IMR-90 (cell line): ENCODE measurements around the gene CTCFL. TPM values are rescaled to one million over a fixed set of nuclear protein-coding genes. Genes with fewer than 3 reads are reported as not detected.

Source experiments
- ATAC-seq: fragments of 200-7000 bp; cut with Tn5 transposase; 2 replicates; pipeline ENCODE4 v1.9.1; 2020; ENCODE audit warnings: low read depth, mild to moderate bottlenecking, moderate library complexity
- BruUV-seq: library from RNA; stranded (reverse); fragments of 400-500 nt; replicated peaks from 2 replicates; lab custom pipeline; 2021; lab: Mats Ljungman, UMichigan
- CTCF ChIA-PET: fragments of 300-600 bp; formaldehyde crosslinking; extraction: SDS; loops from one replicate; lab custom pipeline; 2021; ENCODE audit warnings: antibody characterized with exemption; lab: Yijun Ruan, JAX
- POLR2A ChIA-PET: fragments of 300-600 bp; sonication (Branson Sonifier 250); formaldehyde crosslinking; loops from one replicate; lab custom pipeline; 2022; ENCODE audit warnings: antibody characterized with exemption; ENCODE audit not compliant: unreplicated experiment; lab: Charles Lee
- DNase-seq: peaks from one replicate; pipeline ENCODE4 v3.0.0; 2013
- H2AFZ ChIP-seq: replicated peaks from 2 replicates; pipeline ENCODE3; 2013; ENCODE audit warnings: low read length, mild to moderate bottlenecking; ENCODE audit not compliant: poor library complexity
- H2AK5ac ChIP-seq: 2 replicates; pipeline ENCODE4 v1.6.1; 2013; ENCODE audit warnings: low read depth, low read length, inconsistent platforms
- H2AK9ac ChIP-seq: replicated peaks from 2 replicates; pipeline ENCODE3; 2013; ENCODE audit warnings: mild to moderate bottlenecking, low read depth, low read length, moderate library complexity; ENCODE audit not compliant: poor library complexity
- H2BK120ac ChIP-seq: 2 replicates; pipeline ENCODE4 v1.6.1; 2013; ENCODE audit warnings: low read depth, low read length, inconsistent platforms
- H2BK15ac ChIP-seq: 3 replicates; pipeline ENCODE4 v1.6.1; 2013; ENCODE audit warnings: low read depth, low read length, inconsistent platforms
- H2BK20ac ChIP-seq: 2 replicates; pipeline ENCODE4 v1.6.1; 2013; ENCODE audit warnings: low read depth, mild to moderate bottlenecking, inconsistent platforms, low read length, moderate library complexity
- H2BK5ac ChIP-seq: 2 replicates; pipeline ENCODE4 v1.6.1; 2013; ENCODE audit warnings: mild to moderate bottlenecking, low read depth, low read length, inconsistent platforms; ENCODE audit not compliant: poor library complexity, severe bottlenecking
- H3K14ac ChIP-seq: replicated peaks from 2 replicates; pipeline ENCODE4 v1.6.1; 2013; ENCODE audit warnings: low read depth, low read length, inconsistent platforms
- H3K18ac ChIP-seq: 2 replicates; pipeline ENCODE4 v1.6.1; 2013; ENCODE audit warnings: low read depth, low read length, control low read depth
- H3K23ac ChIP-seq: 2 replicates; pipeline ENCODE4 v1.6.1; 2013; ENCODE audit warnings: low read depth, low read length, inconsistent platforms
- H3K27ac ChIP-seq: 2 replicates; pipeline ENCODE4 v1.5.1; 2013; ENCODE audit warnings: mild to moderate bottlenecking, control low read depth, low read length; ENCODE audit not compliant: insufficient read depth
- H3K27me3 ChIP-seq: 2 replicates; pipeline ENCODE4 v1.6.1; 2013; ENCODE audit warnings: low read length; ENCODE audit not compliant: control insufficient read depth, insufficient read depth
- H3K36me3 ChIP-seq: 2 replicates; pipeline ENCODE4 v1.6.1; 2013; ENCODE audit warnings: low read length, mixed read lengths; ENCODE audit not compliant: control insufficient read depth, insufficient read depth
- H3K4ac ChIP-seq: 2 replicates; pipeline ENCODE4 v1.6.1; 2013; ENCODE audit warnings: low read depth, low read length, inconsistent platforms
- H3K4me1 ChIP-seq: 2 replicates; pipeline ENCODE4 v1.6.1; 2013; ENCODE audit warnings: low read length, mixed read lengths; ENCODE audit not compliant: control insufficient read depth, insufficient read depth
- H3K4me2 ChIP-seq: 2 replicates; pipeline ENCODE4 v1.6.1; 2013; ENCODE audit warnings: low read depth, mild to moderate bottlenecking, control low read depth, low read length, moderate library complexity
- H3K4me3 ChIP-seq: 2 replicates; pipeline ENCODE4 v1.5.1; 2013; ENCODE audit warnings: low read depth, mild to moderate bottlenecking, control low read depth, low read length, moderate library complexity; ENCODE audit not compliant: insufficient read depth
- H3K56ac ChIP-seq: 2 replicates; pipeline ENCODE4 v1.6.1; 2013; ENCODE audit warnings: low read length, inconsistent platforms; ENCODE audit not compliant: insufficient read depth; ENCODE audit errors: extremely low read depth
- H3K79me1 ChIP-seq, 2 experiments: 2 replicates each; pipeline ENCODE4 v1.6.1; 2013; ENCODE audit warnings: low read length in 2 of 2, inconsistent platforms in 1 of 2, low read depth in 1 of 2
- H3K9ac ChIP-seq: 2 replicates; pipeline ENCODE4 v1.6.1; 2013; ENCODE audit warnings: low read depth, low read length, control low read depth
- H3K9me1 ChIP-seq: 2 replicates; pipeline ENCODE4 v1.6.1; 2013; ENCODE audit warnings: low read length, inconsistent platforms; ENCODE audit not compliant: insufficient read depth
- H3K9me3 ChIP-seq: 2 replicates; pipeline ENCODE4 v1.6.1; 2013; ENCODE audit warnings: low read length; ENCODE audit not compliant: control insufficient read depth, insufficient read depth
- H4K20me1 ChIP-seq: 2 replicates; pipeline ENCODE4 v1.6.1; 2013; ENCODE audit warnings: low read length, inconsistent platforms; ENCODE audit not compliant: insufficient read depth
- H4K5ac ChIP-seq: 2 replicates; pipeline ENCODE4 v1.6.1; 2013; ENCODE audit warnings: mild to moderate bottlenecking, low read depth, low read length, control low read depth
- H4K8ac ChIP-seq, 2 experiments: 2 replicates each; pipeline ENCODE4 v1.6.1; 2013; ENCODE audit warnings: low read depth in 2 of 2, low read length in 2 of 2, control low read depth in 1 of 2, inconsistent platforms in 1 of 2
- H4K91ac ChIP-seq: 2 replicates; pipeline ENCODE4 v1.6.1; 2013; ENCODE audit warnings: low read depth, low read length, inconsistent platforms; ENCODE audit not compliant: insufficient read depth
- BHLHE40 ChIP-seq: fragments of 150-350 bp; IDR thresholded peaks from 2 replicates; pipeline ENCODE4 v1.6.1; 2016; ENCODE audit warnings: mild to moderate bottlenecking, low read depth, low read length
- CEBPB ChIP-seq: IDR thresholded peaks from 2 replicates; pipeline ENCODE4 v1.6.1; 2012; ENCODE audit warnings: low read depth, low read length, improper control_type of control experiment
- FOS ChIP-seq: fragments of 150-350 bp; IDR thresholded peaks from 2 replicates; pipeline ENCODE4 v1.6.1; 2016; ENCODE audit warnings: low read depth, low read length
- MAFK ChIP-seq: IDR thresholded peaks from 2 replicates; pipeline ENCODE4 v1.6.1; 2012; ENCODE audit warnings: low read depth, low read length, improper control_type of control experiment
- MXI1 ChIP-seq: IDR thresholded peaks from 2 replicates; pipeline ENCODE4 v1.6.1; 2012; ENCODE audit warnings: low read depth, mild to moderate bottlenecking, low read length, moderate library complexity, borderline replicate concordance
- NFE2L2 ChIP-seq: fragments of 150-350 bp; IDR thresholded peaks from 2 replicates; pipeline ENCODE4 v1.6.1; 2016; ENCODE audit warnings: low read depth, mild to moderate bottlenecking, low read length
- POLR2A ChIP-seq: IDR thresholded peaks from 2 replicates; pipeline ENCODE4 v1.6.1; 2012; ENCODE audit warnings: mild to moderate bottlenecking, low read depth, low read length
- RAD21 ChIP-seq: IDR thresholded peaks from 2 replicates; pipeline ENCODE4 v1.6.1; 2012; ENCODE audit warnings: low read length, improper control_type of control experiment
- RCOR1 ChIP-seq: IDR thresholded peaks from 2 replicates; pipeline ENCODE4 v1.6.1; 2012; ENCODE audit warnings: mild to moderate bottlenecking, low read length, improper control_type of control experiment; ENCODE audit not compliant: insufficient replicate concordance
- RFX5 ChIP-seq: IDR thresholded peaks from 2 replicates; pipeline ENCODE4 v1.8.0; 2012; ENCODE audit warnings: low read depth, mild to moderate bottlenecking, low read length, moderate library complexity
- SMC3 ChIP-seq: fragments of 150-350 bp; IDR thresholded peaks from 2 replicates; pipeline ENCODE4 v1.6.1; 2016; ENCODE audit warnings: low read depth, mild to moderate bottlenecking, antibody characterized with exemption, low read length, moderate library complexity
- WGBS, 2 experiments: methylation state at CpG; one replicate each; pipeline versions ENCODE4 v1.1.5 to v1.1.7; 2013; ENCODE audit warnings: missing lambda C conversion rate in 2 of 2; ENCODE audit not compliant: insufficient read length in 1 of 2; ENCODE audit errors: extremely low coverage in 2 of 2; 5-methylcytosine and 5-hydroxymethylcytosine counted together
- dilution Hi-C: fragments of 300-500 bp; cut with HindIII; formaldehyde crosslinking; loops from one replicate; pipeline ENCODE4 v1.14.3; 2018; ENCODE audit warnings: low sequenced_read_pairs; ENCODE audit not compliant: unreplicated experiment
- in situ Hi-C: fragments of 300-500 bp; cut with MboI; formaldehyde crosslinking; loops from 3 replicates; pipeline ENCODE4 v1.14.3; 2019; ENCODE audit warnings: low sequenced_read_pairs, inconsistent platforms, mixed read lengths
- intact Hi-C: fragments of 100-400 bp; cut with micrococcal nuclease; formaldehyde crosslinking; loops from 2 replicates; pipeline ENCODE4 v1.10.0; 2022
- polyA plus RNA-seq, 3 experiments: library from polyadenylated mRNA; depleted of rRNA; stranded (reverse); fragments of >200 nt; gene quantifications; 2 replicates each; pipeline ENCODE4 v1.2.3, GENCODE V29; 2012; ENCODE audit warnings: low replicate concordance in 1 of 3
- total RNA-seq: library from RNA; depleted of rRNA; stranded (reverse); fragments of >200 nt; gene quantifications from 2 replicates; pipeline ENCODE4 v1.2.3, GENCODE V29; 2012
- TF ChIP-seq, protein P1 (sequence below): fragments of 150-350 bp; IDR thresholded peaks from 2 replicates; pipeline ENCODE4 v1.6.1; 2016; ENCODE audit warnings: low read depth, mild to moderate bottlenecking, low read length, moderate library complexity, borderline replicate concordance
- TF ChIP-seq, protein P2 (sequence below): conservative IDR thresholded peaks from 2 replicates; pipeline ENCODE4 v1.5.1; 2012; ENCODE audit warnings: mild to moderate bottlenecking, low read depth, low read length, improper control_type of control experiment
- TF ChIP-seq, protein P3 (sequence below): fragments of 150-350 bp; IDR thresholded peaks from 2 replicates; pipeline ENCODE4 v1.6.1; 2017; ENCODE audit warnings: mild to moderate bottlenecking, antibody characterized with exemption, low read length, low read depth

CTCFL gene
- total and polyA plus RNA-seq, 2 of the 4 experiments (the other 2 are of a cell fraction) = not detected

DNA sequence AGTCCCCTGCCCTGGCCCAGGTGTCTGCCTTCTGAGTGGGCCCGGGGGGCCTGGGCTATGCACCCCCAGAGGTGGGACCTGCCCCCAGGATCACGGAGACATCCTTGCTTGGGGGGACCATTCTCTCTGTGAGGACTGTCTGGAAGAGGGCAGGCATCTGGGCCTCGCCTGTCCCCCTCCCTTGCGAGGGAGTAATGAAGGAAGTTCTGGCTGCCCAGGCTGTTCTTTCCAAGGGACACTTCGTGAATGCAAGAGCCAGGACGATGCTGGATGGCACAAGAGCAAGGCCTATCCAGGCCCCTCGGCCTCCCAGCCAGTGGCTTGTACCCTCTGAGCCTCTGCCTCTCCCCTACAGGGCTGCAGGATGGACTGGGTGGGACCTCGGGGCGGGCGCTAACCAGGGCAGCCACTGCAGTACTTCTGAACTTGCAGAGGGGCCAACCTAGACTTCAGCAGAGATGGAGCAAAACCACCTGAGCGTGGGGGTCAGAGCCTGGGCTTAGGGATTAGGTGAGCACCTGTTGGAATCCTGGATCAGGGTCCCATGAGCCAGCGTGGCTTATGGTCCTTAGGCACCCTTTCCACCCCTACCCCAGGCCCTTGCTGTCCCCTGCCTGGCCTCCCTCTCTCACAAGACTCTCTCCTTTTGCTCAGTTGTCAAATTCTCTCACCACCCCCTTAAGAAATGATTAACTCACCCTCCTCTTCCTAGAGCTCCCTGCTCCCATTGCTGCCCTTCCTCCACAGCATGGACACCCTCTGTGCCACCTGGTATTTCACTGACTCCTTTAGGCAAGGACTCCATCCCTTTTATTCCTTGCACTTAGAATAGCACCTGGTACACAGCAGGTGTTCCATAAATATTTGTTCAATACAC is 53.2 kb downstream of the CTCFL start:
- Histone ChIP-seq H3K79me1 (no peaks in the 10 kb centered on the region), H3K23ac (no peak overlapping the region), H2AK9ac (no peak overlapping the region), H3K4me3 (no peak overlapping the region), H3K9me1 (no peaks in the 10 kb centered on the region), H4K5ac (no peak overlapping the region), H3K56ac (no peak overlapping the region), H3K9ac (no peak overlapping the region), H3K4ac (no peak overlapping the region), H4K20me1 (no peaks in the 10 kb centered on the region), H3K27me3 (peaks cover 29% of the 10 kb centered on the region), H2AFZ (no peak overlapping the region), H2BK120ac (no peak overlapping the region), H3K4me1 (no peaks in the 10 kb centered on the region), H3K18ac (no peak overlapping the region), H4K91ac (no peak overlapping the region), H4K8ac (no peak overlapping the region), H3K27ac (no peak overlapping the region), H2BK15ac (no peak overlapping the region), H3K36me3 (no peaks in the 10 kb centered on the region), H3K9me3 (peaks cover 3% of the 10 kb centered on the region), H2BK20ac (no peak overlapping the region), H3K14ac (no peak overlapping the region), H2BK5ac (no peak overlapping the region), H2AK5ac (no peak overlapping the region), H3K4me2 (no peak overlapping the region)
- CTCF ChIA-PET = no interaction called here
- TF ChIP-seq CEBPB (no peak), RCOR1 (no peak), NFE2L2 (no peak), FOS (no peak), POLR2A (no peak), MAFK (no peak), RFX5 (no peak), SMC3 (no peak), RAD21 (no peak), BHLHE40 (no peak), MXI1 (no peak)
- TF ChIP-seq, protein P1, sequence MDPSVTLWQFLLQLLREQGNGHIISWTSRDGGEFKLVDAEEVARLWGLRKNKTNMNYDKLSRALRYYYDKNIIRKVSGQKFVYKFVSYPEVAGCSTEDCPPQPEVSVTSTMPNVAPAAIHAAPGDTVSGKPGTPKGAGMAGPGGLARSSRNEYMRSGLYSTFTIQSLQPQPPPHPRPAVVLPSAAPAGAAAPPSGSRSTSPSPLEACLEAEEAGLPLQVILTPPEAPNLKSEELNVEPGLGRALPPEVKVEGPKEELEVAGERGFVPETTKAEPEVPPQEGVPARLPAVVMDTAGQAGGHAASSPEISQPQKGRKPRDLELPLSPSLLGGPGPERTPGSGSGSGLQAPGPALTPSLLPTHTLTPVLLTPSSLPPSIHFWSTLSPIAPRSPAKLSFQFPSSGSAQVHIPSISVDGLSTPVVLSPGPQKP = no peak
- TF ChIP-seq, protein P2, sequence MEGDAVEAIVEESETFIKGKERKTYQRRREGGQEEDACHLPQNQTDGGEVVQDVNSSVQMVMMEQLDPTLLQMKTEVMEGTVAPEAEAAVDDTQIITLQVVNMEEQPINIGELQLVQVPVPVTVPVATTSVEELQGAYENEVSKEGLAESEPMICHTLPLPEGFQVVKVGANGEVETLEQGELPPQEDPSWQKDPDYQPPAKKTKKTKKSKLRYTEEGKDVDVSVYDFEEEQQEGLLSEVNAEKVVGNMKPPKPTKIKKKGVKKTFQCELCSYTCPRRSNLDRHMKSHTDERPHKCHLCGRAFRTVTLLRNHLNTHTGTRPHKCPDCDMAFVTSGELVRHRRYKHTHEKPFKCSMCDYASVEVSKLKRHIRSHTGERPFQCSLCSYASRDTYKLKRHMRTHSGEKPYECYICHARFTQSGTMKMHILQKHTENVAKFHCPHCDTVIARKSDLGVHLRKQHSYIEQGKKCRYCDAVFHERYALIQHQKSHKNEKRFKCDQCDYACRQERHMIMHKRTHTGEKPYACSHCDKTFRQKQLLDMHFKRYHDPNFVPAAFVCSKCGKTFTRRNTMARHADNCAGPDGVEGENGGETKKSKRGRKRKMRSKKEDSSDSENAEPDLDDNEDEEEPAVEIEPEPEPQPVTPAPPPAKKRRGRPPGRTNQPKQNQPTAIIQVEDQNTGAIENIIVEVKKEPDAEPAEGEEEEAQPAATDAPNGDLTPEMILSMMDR = no peak
- TF ChIP-seq, protein P3, sequence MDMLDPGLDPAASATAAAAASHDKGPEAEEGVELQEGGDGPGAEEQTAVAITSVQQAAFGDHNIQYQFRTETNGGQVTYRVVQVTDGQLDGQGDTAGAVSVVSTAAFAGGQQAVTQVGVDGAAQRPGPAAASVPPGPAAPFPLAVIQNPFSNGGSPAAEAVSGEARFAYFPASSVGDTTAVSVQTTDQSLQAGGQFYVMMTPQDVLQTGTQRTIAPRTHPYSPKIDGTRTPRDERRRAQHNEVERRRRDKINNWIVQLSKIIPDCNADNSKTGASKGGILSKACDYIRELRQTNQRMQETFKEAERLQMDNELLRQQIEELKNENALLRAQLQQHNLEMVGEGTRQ = no peak
- in situ Hi-C loops (no loop called here), intact Hi-C loops (no loop called here), dilution Hi-C loops (no loop called here)
- ATAC-seq = no peak
- no peak for DNase-seq
- WGBS, 2 experiments = 28% methylated on average over 3 of the region's 12 CpGs; no CpG with 5 or more reads in 1 of the 2 experiments
- no TSS peak for BruUV-seq
- POLR2A ChIA-PET = no interaction called here
